DMS79 (cell line): ENCODE results near the gene CALR3.
A peak's percentile ranks its signal among the peaks of the same experiment; 100 is the strongest.
"Not testable (repeated sequence)": the region's sequence is repeated elsewhere in the genome, so short reads cannot be mapped to it uniquely, and the experiment has no call there.

Experiments
- DNase-seq: peaks from one replicate; lab custom pipeline; 2025; lab: John Stamatoyannopoulos, UW

Gene CALR3

GRCh38 chr19:16497042-16497441, 1.1 kb upstream of the CALR3 start:
- no peak for DNase-seq

GRCh38 chr19:16496613-16496983, 631 bp upstream of the CALR3 start:
- DNase-seq = no peak

GRCh38 chr19:16486476-16486875, 9.5 kb downstream of the CALR3 start:
- DNase-seq = not testable (repeated sequence)

GRCh38 chr19:16482745-16483144, 13.2 kb downstream of the CALR3 start:
- DNase-seq = no peak

- DNase-seq = no peak
Observed at GRCh38 chr19:16477311-16477710, 18.7 kb downstream of the CALR3 start.

GRCh38 chr19:16476401-16476800, 19.6 kb downstream of the CALR3 start:
- DNase-seq = no peak

GRCh38 chr19:16473875-16474392, 22.0 kb downstream of the CALR3 start:
- DNase-seq = peak; percentile 46

GRCh38 chr19:16472992-16473391, 23.0 kb downstream of the CALR3 start:
- DNase-seq = no peak

GRCh38 chr19:16472559-16472899, 23.4 kb downstream of the CALR3 start:
- DNase-seq = not testable (repeated sequence)

GRCh38 chr19:16470911-16471811, 24.8 kb downstream of the CALR3 start:
- DNase-seq = no peak

- no peak for DNase-seq
Observed at GRCh38 chr19:16470541-16470910, 25.4 kb downstream of the CALR3 start.

GRCh38 chr19:16467581-16467980, 28.4 kb downstream of the CALR3 start:
- no peak for DNase-seq

GRCh38 chr19:16466802-16467427, 29.1 kb downstream of the CALR3 start:
- DNase-seq = not testable (repeated sequence)

GRCh38 chr19:16465239-16465638, 30.7 kb downstream of the CALR3 start:
- no peak for DNase-seq

- DNase-seq = no peak
Observed at GRCh38 chr19:16463991-16464575, 31.9 kb downstream of the CALR3 start.

GRCh38 chr19:16463341-16463990, 32.5 kb downstream of the CALR3 start:
- no peak for DNase-seq

- DNase-seq = no peak
Observed at GRCh38 chr19:16462757-16463250, 33.2 kb downstream of the CALR3 start.

GRCh38 chr19:16461630-16462051, 34.3 kb downstream of the CALR3 start:
- DNase-seq = no peak

GRCh38 chr19:16460454-16460853, 35.5 kb downstream of the CALR3 start:
- no peak for DNase-seq

GRCh38 chr19:16459680-16460079, 36.3 kb downstream of the CALR3 start:
- no peak for DNase-seq

- DNase-seq = peak; percentile 13
Observed at GRCh38 chr19:16458391-16459341, 37.3 kb downstream of the CALR3 start.
